HepG2 (cell line): ENCODE measurements around the gene KLF16. TPM values are rescaled to one million over a fixed set of nuclear protein-coding genes. Genes with fewer than 3 reads are reported as not detected.

Experiments
- CBX5 ChIP-seq: sonication (generic); formaldehyde crosslinking; IDR thresholded peaks from 2 replicates; pipeline ENCODE4 v1.4.0; 2020; ENCODE audit warnings: missing genetic modification reagents, borderline replicate concordance
- FLYWCH1 ChIP-seq: sonication (generic); formaldehyde crosslinking; IDR thresholded peaks from 2 replicates; pipeline ENCODE4 v1.8.1; 2023; ENCODE audit warnings: mild to moderate bottlenecking, missing genetic modification reagents
- HOXA7 ChIP-seq: sonication (generic); formaldehyde crosslinking; IDR thresholded peaks from 2 replicates; pipeline ENCODE4 v1.8.1; 2022; ENCODE audit warnings: mild to moderate bottlenecking, missing genetic modification reagents, moderate library complexity
- KLF11 ChIP-seq: IDR thresholded peaks from 2 replicates; pipeline ENCODE4 v1.6.1; 2016; ENCODE audit warnings: missing compliant biosample characterization
- MED8 ChIP-seq: sonication (generic); formaldehyde crosslinking; IDR thresholded peaks from 2 replicates; pipeline ENCODE4 v1.8.1; 2023; ENCODE audit warnings: mild to moderate bottlenecking, missing genetic modification reagents; ENCODE audit not compliant: insufficient replicate concordance
- MTA1 ChIP-seq: sonication (generic); formaldehyde crosslinking; IDR thresholded peaks from 2 replicates; pipeline ENCODE4 v1.4.0; 2020; ENCODE audit warnings: missing genetic modification reagents, mild to moderate bottlenecking, borderline replicate concordance
- NR2F1 ChIP-seq, 2 experiments: fragments of 450-650 bp in 1 of 2; formaldehyde crosslinking in 1 of 2; IDR thresholded peaks; 2 replicates each; pipeline versions ENCODE4 v1.5.0 to v1.6.1; 2016 to 2020; ENCODE audit warnings: mild to moderate bottlenecking in 1 of 2, missing compliant biosample characterization in 1 of 2, missing genetic modification reagents in 1 of 2, moderate library complexity in 1 of 2
- NR3C1 ChIP-seq: sonication (generic); formaldehyde crosslinking; IDR thresholded peaks from 2 replicates; pipeline ENCODE4 v1.4.0; 2020; ENCODE audit warnings: missing genetic modification reagents
- PRMT3 ChIP-seq: sonication (generic); formaldehyde crosslinking; IDR thresholded peaks from 2 replicates; pipeline ENCODE4 v1.8.1; 2022; ENCODE audit warnings: low read depth, mild to moderate bottlenecking, moderate library complexity, missing genetic modification reagents, borderline replicate concordance
- SMAD3 ChIP-seq: sonication (generic); formaldehyde crosslinking; IDR thresholded peaks from 2 replicates; pipeline ENCODE4 v1.4.0; 2020; ENCODE audit warnings: missing genetic modification reagents
- TBL1XR1 ChIP-seq: fragments of 150-350 bp; IDR thresholded peaks from 2 replicates; pipeline ENCODE4 v1.6.1; 2014; ENCODE audit warnings: borderline replicate concordance, low read length; ENCODE audit not compliant: partially characterized antibody
- YEATS2 ChIP-seq: sonication (generic); formaldehyde crosslinking; IDR thresholded peaks from 2 replicates; pipeline ENCODE4 v1.4.0; 2020; ENCODE audit warnings: missing genetic modification reagents, borderline replicate concordance
- ZBTB20 ChIP-seq: sonication (generic); formaldehyde crosslinking; IDR thresholded peaks from 2 replicates; pipeline ENCODE4 v1.8.1; 2023; ENCODE audit warnings: missing genetic modification reagents, low read depth, mild to moderate bottlenecking, borderline replicate concordance
- ZBTB21 ChIP-seq: sonication (generic); formaldehyde crosslinking; IDR thresholded peaks from 2 replicates; pipeline ENCODE4 v1.4.0; 2020; ENCODE audit warnings: missing genetic modification reagents
- ZFP1 ChIP-seq: IDR thresholded peaks from 2 replicates; pipeline ENCODE4 v1.6.1; 2016
- ZFP90 ChIP-seq: sonication (generic); formaldehyde crosslinking; IDR thresholded peaks from 2 replicates; pipeline ENCODE4 v1.8.0; 2022; ENCODE audit warnings: missing genetic modification reagents, mild to moderate bottlenecking, inconsistent platforms, borderline replicate concordance
- ZIK1 ChIP-seq: sonication (generic); formaldehyde crosslinking; IDR thresholded peaks from 2 replicates; pipeline ENCODE4 v1.5.0; 2020; ENCODE audit warnings: mild to moderate bottlenecking, low read depth, missing genetic modification reagents, borderline replicate concordance
- ZNF180 ChIP-seq: sonication (generic); formaldehyde crosslinking; IDR thresholded peaks from 2 replicates; pipeline ENCODE4 v1.4.0; 2020; ENCODE audit warnings: low read depth, missing genetic modification reagents, borderline replicate concordance
- ZNF30 ChIP-seq: sonication (generic); formaldehyde crosslinking; IDR thresholded peaks from 2 replicates; pipeline ENCODE4 v1.5.0; 2020; ENCODE audit warnings: mild to moderate bottlenecking, missing genetic modification reagents
- ZNF333 ChIP-seq: sonication (generic); formaldehyde crosslinking; IDR thresholded peaks from 2 replicates; pipeline ENCODE4 v1.4.0; 2020; ENCODE audit warnings: mild to moderate bottlenecking, missing genetic modification reagents, borderline replicate concordance
- ZNF512 ChIP-seq: sonication (generic); formaldehyde crosslinking; IDR thresholded peaks from 2 replicates; pipeline ENCODE4 v1.4.0; 2020; ENCODE audit warnings: mild to moderate bottlenecking, missing genetic modification reagents
- ZNF598 ChIP-seq: sonication (generic); formaldehyde crosslinking; IDR thresholded peaks from 2 replicates; pipeline ENCODE4 v1.5.1; 2020; ENCODE audit warnings: mild to moderate bottlenecking, missing genetic modification reagents, borderline replicate concordance
- ZNF878 ChIP-seq: sonication (generic); formaldehyde crosslinking; IDR thresholded peaks from 2 replicates; pipeline ENCODE4 v1.8.1; 2023; ENCODE audit warnings: mild to moderate bottlenecking, missing genetic modification reagents, moderate library complexity
- ZZZ3 ChIP-seq: sonication (generic); formaldehyde crosslinking; IDR thresholded peaks from 2 replicates; pipeline ENCODE4 v1.4.0; 2020; ENCODE audit warnings: missing genetic modification reagents, mild to moderate bottlenecking, borderline replicate concordance
- polyA plus RNA-seq, 8 experiments: library from polyadenylated mRNA; depleted of rRNA in 3 of 8; stranded (reverse) in 7 of 8; unstranded in 1 of 8; fragments of >200 nt; fragmentation: Illumina TruSeq in 4 of 8; extraction: Trizol in 4 of 8; gene quantifications; 2 replicates each; pipeline versions ENCODE4 v1.2.1 to v1.2.3, GENCODE V29; 2011 to 2016; ENCODE audit warnings: low read depth in 4 of 8, missing spikeins in 1 of 8, mixed read lengths in 1 of 8; ENCODE audit not compliant: insufficient read depth in 1 of 8
- total RNA-seq, 5 experiments: library from RNA; depleted of rRNA; stranded (reverse); fragments of >200 nt; fragmentation: Illumina TruSeq; extraction: Trizol; gene quantifications; 2 replicates each; pipeline ENCODE4 v1.2.3, GENCODE V29; 2016; ENCODE audit warnings: low read depth in 1 of 5
- TF ChIP-seq, protein P1 (sequence below), 2 experiments: IDR thresholded peaks; 2 replicates each; pipeline ENCODE4 v1.6.1; 2011 to 2012; ENCODE audit warnings: low read length in 2 of 2, borderline replicate concordance in 1 of 2, low read depth in 1 of 2, mild to moderate bottlenecking in 1 of 2, moderate library complexity in 1 of 2

The KLF16 gene
- total and polyA plus RNA-seq, 2 of the 13 experiments (the other 11 are each of a cell fraction or from before 2014, with no cell fraction given) = 3.5 to 6.7 TPM

GRCh38 chr19:1905110-1905862, 41.9 kb upstream of the KLF16 start, which contains the start of the genes ADAT3 and SCAMP4 (continued):
- TF ChIP-seq ZFP90 (no peak; the same call in 1 of the 2 replicates), ZIK1 (CRISPR knock-in tag) (no peak), MTA1 (CRISPR knock-in tag) (peak; percentile 72; the same call in 1 of the 2 replicates), ZNF30 (CRISPR knock-in tag) (no peak), TBL1XR1 (no peak), HOXA7 (no peak), KLF11 (no peak), SMAD3 (CRISPR knock-in tag) (no peak), NR2F1 (CRISPR knock-in tag; IDR thresholded peaks at IDR 0.05) (peak; percentile 74 to 85), FLYWCH1 (CRISPR knock-in tag) (no peak), ZNF512 (CRISPR knock-in tag) (no peak), ZBTB20 (CRISPR knock-in tag) (peak; percentile 2; the same call in 1 of the 2 replicates), CBX5 (CRISPR knock-in tag) (peak; percentile 65; the same call in 1 of the 2 replicates), PRMT3 (CRISPR knock-in tag) (no peak), MED8 (CRISPR knock-in tag) (peak; percentile 4), ZFP1 (CRISPR knock-in tag) (no peak), ZNF878 (CRISPR knock-in tag) (no peak), NR3C1 (CRISPR knock-in tag) (no peak), ZZZ3 (CRISPR knock-in tag) (peak; percentile 55; the same call in 1 of the 2 replicates), ZNF180 (CRISPR knock-in tag) (peak; percentile 51; the same call in 1 of the 2 replicates), ZNF598 (CRISPR knock-in tag) (no peak), ZNF333 (CRISPR knock-in tag) (no peak), YEATS2 (CRISPR knock-in tag) (peak; percentile 91), ZBTB21 (CRISPR knock-in tag) (no peak)
- TF ChIP-seq, protein P1, sequence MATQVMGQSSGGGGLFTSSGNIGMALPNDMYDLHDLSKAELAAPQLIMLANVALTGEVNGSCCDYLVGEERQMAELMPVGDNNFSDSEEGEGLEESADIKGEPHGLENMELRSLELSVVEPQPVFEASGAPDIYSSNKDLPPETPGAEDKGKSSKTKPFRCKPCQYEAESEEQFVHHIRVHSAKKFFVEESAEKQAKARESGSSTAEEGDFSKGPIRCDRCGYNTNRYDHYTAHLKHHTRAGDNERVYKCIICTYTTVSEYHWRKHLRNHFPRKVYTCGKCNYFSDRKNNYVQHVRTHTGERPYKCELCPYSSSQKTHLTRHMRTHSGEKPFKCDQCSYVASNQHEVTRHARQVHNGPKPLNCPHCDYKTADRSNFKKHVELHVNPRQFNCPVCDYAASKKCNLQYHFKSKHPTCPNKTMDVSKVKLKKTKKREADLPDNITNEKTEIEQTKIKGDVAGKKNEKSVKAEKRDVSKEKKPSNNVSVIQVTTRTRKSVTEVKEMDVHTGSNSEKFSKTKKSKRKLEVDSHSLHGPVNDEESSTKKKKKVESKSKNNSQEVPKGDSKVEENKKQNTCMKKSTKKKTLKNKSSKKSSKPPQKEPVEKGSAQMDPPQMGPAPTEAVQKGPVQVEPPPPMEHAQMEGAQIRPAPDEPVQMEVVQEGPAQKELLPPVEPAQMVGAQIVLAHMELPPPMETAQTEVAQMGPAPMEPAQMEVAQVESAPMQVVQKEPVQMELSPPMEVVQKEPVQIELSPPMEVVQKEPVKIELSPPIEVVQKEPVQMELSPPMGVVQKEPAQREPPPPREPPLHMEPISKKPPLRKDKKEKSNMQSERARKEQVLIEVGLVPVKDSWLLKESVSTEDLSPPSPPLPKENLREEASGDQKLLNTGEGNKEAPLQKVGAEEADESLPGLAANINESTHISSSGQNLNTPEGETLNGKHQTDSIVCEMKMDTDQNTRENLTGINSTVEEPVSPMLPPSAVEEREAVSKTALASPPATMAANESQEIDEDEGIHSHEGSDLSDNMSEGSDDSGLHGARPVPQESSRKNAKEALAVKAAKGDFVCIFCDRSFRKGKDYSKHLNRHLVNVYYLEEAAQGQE (IDR thresholded peaks at IDR 0.05; ENCODE audit: borderline replicate concordance in 1 of 2, low read depth in 1 of 2, low read length in 2 of 2) = no peak
